ENCODE results near the gene TMC3. TPM values are rescaled to one million over a fixed set of nuclear protein-coding genes. Genes with fewer than 3 reads are reported as not detected.

TMC3 gene
- polyA plus RNA-seq, 1 of the 3 experiments (the other 2 are of a cell fraction), result not detected

GRCh38 chr15:81288616-81289015, 85.4 kb downstream of the TMC3 start:
- Histone ChIP-seq H3K4me3 (ENCODE audit: low read depth in 2 of 2, low read length in 1 of 2) (no peak overlapping the region), H3K9me2 (no peaks in the 10 kb centered on the region), H4K20me1 (ENCODE audit: insufficient read depth) (no peaks in the 10 kb centered on the region), H3K4me2 (no peak overlapping the region), H2AFZ (ENCODE audit: low read depth) (no peak overlapping the region), H3K36me3 (replicated peaks in 1 of 2; ENCODE audit: control insufficient read depth in 1 of 2, insufficient read depth in 2 of 2, low read length in 1 of 2) (no peaks in the 10 kb centered on the region), H3K27me3 (ENCODE audit: insufficient read depth) (peaks cover 8% of the 10 kb centered on the region), H3K9me3 (no peaks in the 10 kb centered on the region), H3K9ac (no peak overlapping the region), H3K79me2 (ENCODE audit: insufficient read depth) (no peaks in the 10 kb centered on the region), H3K27ac (ENCODE audit: low read depth in 2 of 2, low read length in 1 of 2) (no peak overlapping the region), H3K4me1 (ENCODE audit: control insufficient read depth in 1 of 2, insufficient read depth in 2 of 2, low read depth in 1 of 2, low read length in 1 of 2) (no peaks in the 10 kb centered on the region), H3F3A (replicated peaks; ENCODE audit: insufficient read depth) (no peaks in the 10 kb centered on the region)
- no peak for DNase-seq
- CTCF ChIA-PET, result no interaction called here
- 69% methylated on average over 8 of the region's 8 CpGs for WGBS (ENCODE audit: low lambda C conversion rate)
- no peak for TF ChIP-seq EP300 (IDR thresholded peaks at IDR 0.05; ENCODE audit: borderline replicate concordance in 1 of 2, low read depth in 1 of 2, low read length in 1 of 2)
- POLR2A ChIA-PET, result no interaction called here

- Histone ChIP-seq H3K36me3 (replicated peaks in 1 of 2; ENCODE audit: control insufficient read depth in 1 of 2, insufficient read depth in 2 of 2, low read length in 1 of 2) (no peaks in the 10 kb centered on the region), H3K4me1 (ENCODE audit: control insufficient read depth in 1 of 2, insufficient read depth in 2 of 2, low read depth in 1 of 2, low read length in 1 of 2) (no peaks in the 10 kb centered on the region), H3K27ac (ENCODE audit: low read depth in 2 of 2, low read length in 1 of 2) (no peak overlapping the region), H3F3A (replicated peaks; ENCODE audit: insufficient read depth) (no peaks in the 10 kb centered on the region), H4K20me1 (ENCODE audit: insufficient read depth) (no peaks in the 10 kb centered on the region), H3K4me2 (no peak overlapping the region), H3K9ac (no peak overlapping the region), H3K79me2 (ENCODE audit: insufficient read depth) (no peaks in the 10 kb centered on the region), H3K4me3 (ENCODE audit: low read depth in 2 of 2, low read length in 1 of 2) (no peak overlapping the region), H3K9me3 (no peaks in the 10 kb centered on the region), H3K27me3 (ENCODE audit: insufficient read depth) (peaks cover 12% of the 10 kb centered on the region), H3K9me2 (no peaks in the 10 kb centered on the region), H2AFZ (ENCODE audit: low read depth) (no peak overlapping the region)
- ChIA-PET CTCF (interaction anchor here (1.0 to 2.5 kb wide), 3 partner anchors 13 to 112 kb away, joined by 4 to 19 read pairs (median 9); no protein-coding TSS in a partner anchor), POLR2A (no interaction called here)
- WGBS (ENCODE audit: low lambda C conversion rate), result 55% methylated on average over 3 of the region's 3 CpGs
- no peak for DNase-seq
- TF ChIP-seq CHD2 (IDR thresholded peaks at IDR 0.05; ENCODE audit: low read length, partially characterized antibody) (no peak), YY1 (IDR thresholded peaks at IDR 0.05; ENCODE audit: low read depth) (no peak), SMC3 (IDR thresholded peaks at IDR 0.05; ENCODE audit: low read depth, low read length) (no peak), SIN3A (IDR thresholded peaks at IDR 0.05; ENCODE audit: borderline replicate concordance, low read depth, low read length) (no peak), FOXM1 (IDR thresholded peaks at IDR 0.05; ENCODE audit: low read depth) (no peak), PBX3 (IDR thresholded peaks at IDR 0.05) (no peak), USF2 (IDR thresholded peaks at IDR 0.05; ENCODE audit: borderline replicate concordance, low read depth, low read length) (no peak), JUND (IDR thresholded peaks at IDR 0.05) (no peak), RCOR1 (IDR thresholded peaks at IDR 0.05; ENCODE audit: low read length) (no peak), EZH2phosphoT487 (IDR thresholded peaks at IDR 0.05; ENCODE audit: borderline replicate concordance, low read depth) (no peak), RFX5 (IDR thresholded peaks at IDR 0.05; ENCODE audit: low read length) (no peak), FOSL2 (IDR thresholded peaks at IDR 0.05; ENCODE audit: borderline replicate concordance, low read depth) (no peak), ELF1 (IDR thresholded peaks at IDR 0.05) (no peak), IRF3 (IDR thresholded peaks at IDR 0.05; ENCODE audit: low read depth, low read length) (no peak), GABPA (IDR thresholded peaks at IDR 0.05; ENCODE audit: low read depth) (no peak)
- TF ChIP-seq, protein P1, sequence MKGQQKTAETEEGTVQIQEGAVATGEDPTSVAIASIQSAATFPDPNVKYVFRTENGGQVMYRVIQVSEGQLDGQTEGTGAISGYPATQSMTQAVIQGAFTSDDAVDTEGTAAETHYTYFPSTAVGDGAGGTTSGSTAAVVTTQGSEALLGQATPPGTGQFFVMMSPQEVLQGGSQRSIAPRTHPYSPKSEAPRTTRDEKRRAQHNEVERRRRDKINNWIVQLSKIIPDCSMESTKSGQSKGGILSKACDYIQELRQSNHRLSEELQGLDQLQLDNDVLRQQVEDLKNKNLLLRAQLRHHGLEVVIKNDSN (IDR thresholded peaks at IDR 0.05; ENCODE audit: borderline replicate concordance, low read depth), result no peak
- TF ChIP-seq, protein P2, sequence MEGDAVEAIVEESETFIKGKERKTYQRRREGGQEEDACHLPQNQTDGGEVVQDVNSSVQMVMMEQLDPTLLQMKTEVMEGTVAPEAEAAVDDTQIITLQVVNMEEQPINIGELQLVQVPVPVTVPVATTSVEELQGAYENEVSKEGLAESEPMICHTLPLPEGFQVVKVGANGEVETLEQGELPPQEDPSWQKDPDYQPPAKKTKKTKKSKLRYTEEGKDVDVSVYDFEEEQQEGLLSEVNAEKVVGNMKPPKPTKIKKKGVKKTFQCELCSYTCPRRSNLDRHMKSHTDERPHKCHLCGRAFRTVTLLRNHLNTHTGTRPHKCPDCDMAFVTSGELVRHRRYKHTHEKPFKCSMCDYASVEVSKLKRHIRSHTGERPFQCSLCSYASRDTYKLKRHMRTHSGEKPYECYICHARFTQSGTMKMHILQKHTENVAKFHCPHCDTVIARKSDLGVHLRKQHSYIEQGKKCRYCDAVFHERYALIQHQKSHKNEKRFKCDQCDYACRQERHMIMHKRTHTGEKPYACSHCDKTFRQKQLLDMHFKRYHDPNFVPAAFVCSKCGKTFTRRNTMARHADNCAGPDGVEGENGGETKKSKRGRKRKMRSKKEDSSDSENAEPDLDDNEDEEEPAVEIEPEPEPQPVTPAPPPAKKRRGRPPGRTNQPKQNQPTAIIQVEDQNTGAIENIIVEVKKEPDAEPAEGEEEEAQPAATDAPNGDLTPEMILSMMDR (IDR thresholded peaks at IDR 0.05), result no peak
- TF ChIP-seq, protein P3, sequence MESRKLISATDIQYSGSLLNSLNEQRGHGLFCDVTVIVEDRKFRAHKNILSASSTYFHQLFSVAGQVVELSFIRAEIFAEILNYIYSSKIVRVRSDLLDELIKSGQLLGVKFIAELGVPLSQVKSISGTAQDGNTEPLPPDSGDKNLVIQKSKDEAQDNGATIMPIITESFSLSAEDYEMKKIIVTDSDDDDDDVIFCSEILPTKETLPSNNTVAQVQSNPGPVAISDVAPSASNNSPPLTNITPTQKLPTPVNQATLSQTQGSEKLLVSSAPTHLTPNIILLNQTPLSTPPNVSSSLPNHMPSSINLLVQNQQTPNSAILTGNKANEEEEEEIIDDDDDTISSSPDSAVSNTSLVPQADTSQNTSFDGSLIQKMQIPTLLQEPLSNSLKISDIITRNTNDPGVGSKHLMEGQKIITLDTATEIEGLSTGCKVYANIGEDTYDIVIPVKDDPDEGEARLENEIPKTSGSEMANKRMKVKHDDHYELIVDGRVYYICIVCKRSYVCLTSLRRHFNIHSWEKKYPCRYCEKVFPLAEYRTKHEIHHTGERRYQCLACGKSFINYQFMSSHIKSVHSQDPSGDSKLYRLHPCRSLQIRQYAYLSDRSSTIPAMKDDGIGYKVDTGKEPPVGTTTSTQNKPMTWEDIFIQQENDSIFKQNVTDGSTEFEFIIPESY (IDR thresholded peaks at IDR 0.05; ENCODE audit: borderline replicate concordance, low read depth), result no peak
Measured at GRCh38 chr15:81288040-81288439, 86.0 kb downstream of the TMC3 start.
